SU-DHL-6 (cell line): ENCODE measurements around the gene ACSS2.

Experiments
- H2AFZ ChIP-seq: fragments of 200-600 bp; sonication (generic); 2 replicates; pipeline ENCODE4 v1.6.1; 2014; ENCODE audit warnings: low read depth, mild to moderate bottlenecking, moderate library complexity, mixed read lengths, antibody characterized with exemption, low read length; ENCODE audit not compliant: severe bottlenecking
- H3F3A ChIP-seq: fragments of 200-600 bp; shearing (Covaris generic); 2 replicates; pipeline ENCODE4 v1.6.0; 2016; ENCODE audit warnings: antibody characterized with exemption, mild to moderate bottlenecking; ENCODE audit not compliant: insufficient read depth
- H3K27ac ChIP-seq: fragments of 200-600 bp; sonication (generic); 2 replicates; pipeline ENCODE4 v1.5.1; 2016; ENCODE audit warnings: low read depth, mild to moderate bottlenecking, low read length, moderate library complexity, mixed read lengths
- H3K27me3 ChIP-seq: fragments of 200-600 bp; sonication (generic), shearing (Covaris generic); 2 replicates; pipeline ENCODE4 v1.6.0; 2014; ENCODE audit warnings: mild to moderate bottlenecking, low read length
- H3K36me3 ChIP-seq: fragments of 200-600 bp; sonication (generic); 2 replicates; pipeline ENCODE4 v1.6.1; 2014; ENCODE audit warnings: mild to moderate bottlenecking, low read length, mixed read lengths
- H3K4me2 ChIP-seq: fragments of 300-600, 200-600 bp; shearing (Covaris generic), sonication (generic); 2 replicates; pipeline ENCODE4 v1.6.0; 2014; ENCODE audit warnings: low read length, low read depth, mild to moderate bottlenecking; ENCODE audit not compliant: poor library complexity, severe bottlenecking
- H3K4me3 ChIP-seq: fragments of 200-600 bp; sonication (generic); 2 replicates; pipeline ENCODE4 v1.5.1; 2014; ENCODE audit warnings: antibody characterized with exemption, low read length, mild to moderate bottlenecking, mixed read lengths; ENCODE audit not compliant: insufficient read depth, poor library complexity, severe bottlenecking
- H3K79me2 ChIP-seq: fragments of 200-600 bp; sonication (generic); 2 replicates; pipeline ENCODE4 v1.6.1; 2014; ENCODE audit warnings: mild to moderate bottlenecking, low read length, moderate library complexity; ENCODE audit not compliant: insufficient read depth
- H3K9ac ChIP-seq: fragments of 200-600 bp; sonication (generic); 2 replicates; pipeline ENCODE4 v1.7.0; 2014; ENCODE audit warnings: mild to moderate bottlenecking, low read length
- H3K9me2 ChIP-seq: fragments of 200-600 bp; sonication (generic); replicated peaks from 2 replicates; pipeline ENCODE4 v1.6.1; 2014; ENCODE audit warnings: low read length; ENCODE audit not compliant: insufficient read depth
- H3K9me3 ChIP-seq: fragments of 200-600 bp; sonication (generic); 2 replicates; pipeline ENCODE4 v1.6.1; 2014; ENCODE audit warnings: low read length, mixed read lengths; ENCODE audit not compliant: insufficient read depth
- H4K20me1 ChIP-seq: fragments of 200-600 bp; sonication (generic); 2 replicates; pipeline ENCODE4 v1.6.1; 2014; ENCODE audit warnings: low read depth, mild to moderate bottlenecking, antibody characterized with exemption, low read length, moderate library complexity, mixed read lengths
- EZH2phosphoT487 ChIP-seq: fragments of 200-600 bp; sonication (generic), shearing (Covaris generic); conservative IDR thresholded peaks from 2 replicates; pipeline ENCODE4 v1.6.1; 2018; ENCODE audit warnings: mild to moderate bottlenecking, antibody characterized with exemption, low read length, moderate library complexity, mixed read lengths
- TF ChIP-seq, protein P1 (sequence below): fragments of 200-600 bp; sonication (generic); IDR thresholded peaks from one replicate; pipeline ENCODE4 v1.5.1; 2017; ENCODE audit warnings: antibody characterized with exemption, mild to moderate bottlenecking, low read length, moderate library complexity; ENCODE audit not compliant: insufficient read depth, poor library complexity, severe bottlenecking

ACSS2 gene

GRCh38 chr20:34942301-34942700 is 65.9 kb downstream of the ACSS2 start:
- H3K27me3 ChIP-seq, result no peaks in the 10 kb centered on the region
- H3K9me3 ChIP-seq, result no peaks in the 10 kb centered on the region
- H3K79me2 ChIP-seq, result no peaks in the 10 kb centered on the region
- no peaks in the 10 kb centered on the region for H4K20me1 ChIP-seq
- H3F3A ChIP-seq, result no peaks in the 10 kb centered on the region
- H3K27ac ChIP-seq, result no peak overlapping the region
- no peak overlapping the region for H3K4me2 ChIP-seq
- H3K4me3 ChIP-seq, result no peak overlapping the region
- H3K9ac ChIP-seq, result no peak overlapping the region
- no peak overlapping the region for H2AFZ ChIP-seq
- no peaks in the 10 kb centered on the region for H3K36me3 ChIP-seq
- no peaks in the 10 kb centered on the region for H3K9me2 ChIP-seq
- TF ChIP-seq EZH2phosphoT487, result no peak
- TF ChIP-seq, protein P1, sequence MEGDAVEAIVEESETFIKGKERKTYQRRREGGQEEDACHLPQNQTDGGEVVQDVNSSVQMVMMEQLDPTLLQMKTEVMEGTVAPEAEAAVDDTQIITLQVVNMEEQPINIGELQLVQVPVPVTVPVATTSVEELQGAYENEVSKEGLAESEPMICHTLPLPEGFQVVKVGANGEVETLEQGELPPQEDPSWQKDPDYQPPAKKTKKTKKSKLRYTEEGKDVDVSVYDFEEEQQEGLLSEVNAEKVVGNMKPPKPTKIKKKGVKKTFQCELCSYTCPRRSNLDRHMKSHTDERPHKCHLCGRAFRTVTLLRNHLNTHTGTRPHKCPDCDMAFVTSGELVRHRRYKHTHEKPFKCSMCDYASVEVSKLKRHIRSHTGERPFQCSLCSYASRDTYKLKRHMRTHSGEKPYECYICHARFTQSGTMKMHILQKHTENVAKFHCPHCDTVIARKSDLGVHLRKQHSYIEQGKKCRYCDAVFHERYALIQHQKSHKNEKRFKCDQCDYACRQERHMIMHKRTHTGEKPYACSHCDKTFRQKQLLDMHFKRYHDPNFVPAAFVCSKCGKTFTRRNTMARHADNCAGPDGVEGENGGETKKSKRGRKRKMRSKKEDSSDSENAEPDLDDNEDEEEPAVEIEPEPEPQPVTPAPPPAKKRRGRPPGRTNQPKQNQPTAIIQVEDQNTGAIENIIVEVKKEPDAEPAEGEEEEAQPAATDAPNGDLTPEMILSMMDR, result no peak

DNA sequence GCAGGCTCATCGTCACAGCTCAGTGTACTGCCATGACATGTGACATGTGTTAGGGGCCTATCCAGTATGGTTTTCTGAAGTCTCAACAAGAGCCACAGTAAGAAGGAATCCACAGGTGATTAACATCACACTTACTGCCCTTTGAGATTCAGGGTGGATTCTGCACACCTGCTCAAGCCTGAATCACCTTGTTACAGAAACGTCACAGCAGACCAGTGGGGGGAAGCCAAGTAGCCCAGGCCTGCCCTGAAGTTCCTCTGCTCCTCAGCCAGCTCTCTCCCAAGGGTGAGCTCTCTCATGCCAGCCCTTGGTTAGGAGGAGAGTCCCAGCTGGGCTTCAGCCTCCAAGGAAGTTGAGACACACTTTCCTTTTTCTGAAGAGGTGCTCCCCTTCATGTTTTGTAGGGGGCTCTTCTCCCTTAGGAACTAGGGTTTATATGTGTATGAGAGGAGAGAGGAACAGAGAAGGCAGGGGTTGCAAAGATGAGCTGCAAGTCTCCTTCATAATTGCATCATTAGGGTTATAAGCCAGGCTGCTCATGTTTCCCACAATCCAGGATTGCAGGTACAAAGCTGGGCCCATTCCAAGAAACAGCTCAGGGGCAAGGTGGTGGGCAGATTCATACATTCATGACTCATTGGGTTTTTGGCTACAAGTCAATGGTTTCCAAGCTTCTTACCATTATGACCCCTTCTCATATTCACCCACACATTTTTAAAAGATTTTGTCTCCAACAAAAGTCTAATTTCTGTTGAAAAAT is 67.6 kb downstream of the ACSS2 start:
- no peak overlapping the region for H3K4me3 ChIP-seq
- H3F3A ChIP-seq, result no peaks in the 10 kb centered on the region
- no peak overlapping the region for H3K27ac ChIP-seq
- no peaks in the 10 kb centered on the region for H3K79me2 ChIP-seq
- no peaks in the 10 kb centered on the region for H3K27me3 ChIP-seq
- H4K20me1 ChIP-seq, result no peaks in the 10 kb centered on the region
- H2AFZ ChIP-seq, result no peak overlapping the region
- H3K36me3 ChIP-seq, result no peaks in the 10 kb centered on the region
- no peaks in the 10 kb centered on the region for H3K9me3 ChIP-seq
- TF ChIP-seq, protein P1, result no peak
- TF ChIP-seq EZH2phosphoT487, result no peak
- no peak overlapping the region for H3K4me2 ChIP-seq
- H3K9ac ChIP-seq, result no peak overlapping the region
- H3K9me2 ChIP-seq, result no peaks in the 10 kb centered on the region

GRCh38 chr20:34945315-34946077 is 69.1 kb downstream of the ACSS2 start:
- Histone ChIP-seq H3F3A (no peaks in the 10 kb centered on the region), H3K4me3 (no peak overlapping the region), H3K4me2 (no peak overlapping the region), H3K27ac (no peak overlapping the region), H2AFZ (no peak overlapping the region), H4K20me1 (no peaks in the 10 kb centered on the region), H3K27me3 (no peaks in the 10 kb centered on the region), H3K9ac (no peak overlapping the region), H3K36me3 (peaks cover 5% of the 10 kb centered on the region; the same call in 1 of the 2 replicates), H3K9me3 (no peaks in the 10 kb centered on the region), H3K79me2 (no peaks in the 10 kb centered on the region), H3K9me2 (no peaks in the 10 kb centered on the region)
- TF ChIP-seq, protein P1, result no peak
- no peak for TF ChIP-seq EZH2phosphoT487
